ENCODE results near the gene INAFM2. TPM values are rescaled to one million over a fixed set of nuclear protein-coding genes. Genes with fewer than 3 reads are reported as not detected.

INAFM2 gene
- total and polyA plus RNA-seq, 7 experiments from 2014 or later = 2.0 to 21.2 (median 8.4) TPM

DNA sequence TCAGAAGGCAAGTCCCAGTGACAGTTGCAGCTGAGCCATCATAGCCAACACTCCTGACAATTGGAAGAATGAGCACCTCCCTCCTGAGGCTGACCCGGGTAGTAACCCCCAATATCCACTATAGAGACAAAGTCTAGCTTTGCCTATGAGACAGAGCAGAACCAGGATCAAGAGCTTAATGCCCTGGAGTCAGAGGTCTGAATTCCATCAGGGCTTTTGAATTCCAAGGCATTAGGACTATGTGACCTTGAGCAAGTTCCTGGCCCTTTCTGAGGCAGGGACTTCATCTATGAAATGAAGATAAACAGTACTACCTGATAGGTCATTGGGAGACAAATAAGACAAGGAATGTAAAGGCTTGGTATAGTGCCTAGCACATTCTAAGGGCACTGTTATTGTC is 3.1 kb upstream of the INAFM2 start:
- CTCF ChIA-PET = interaction anchor here (0.6 to 19.9 kb wide), 6 partner anchors 9 to 941 kb away, joined by 3 to 366 read pairs (median 7); partner anchors contain the start of genes CCDC9B and PLCB2

DNA sequence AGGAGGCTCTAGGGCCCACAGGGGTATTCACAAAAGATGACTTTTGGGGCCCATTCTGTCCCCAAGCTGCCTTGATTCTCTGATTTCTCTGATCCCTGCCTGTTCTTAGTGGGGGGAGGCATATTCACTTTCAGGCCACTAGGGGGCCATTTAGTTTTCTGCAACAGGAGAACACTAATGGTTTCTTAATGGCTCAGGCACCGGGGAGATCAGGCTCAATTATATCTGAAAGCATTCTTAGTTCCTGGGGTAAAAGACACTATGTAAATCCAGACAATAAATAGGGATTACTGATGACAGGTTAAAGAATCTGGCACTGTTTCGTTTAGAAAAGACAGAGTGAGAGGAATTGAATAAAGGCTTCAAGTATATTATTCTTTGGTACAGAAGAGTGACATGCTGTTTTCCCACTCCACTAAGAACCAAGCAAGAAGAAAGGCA is 2.5 kb upstream of the INAFM2 start:
- Mint-ChIP-seq H3K9me3 (no peaks in the 10 kb centered on the region), H3K36me3 (peaks cover 0 to 7% (median 0%) of the 10 kb centered on the region in 5 donors), H3K27ac (peak overlapping the region in 8 of 9 donors; percentile 31 to 89 (median 42)), H3K4me1 (peaks cover 19 to 38% (median 31%) of the 10 kb centered on the region in 7 donors), H3K4me3 (peak overlapping the region in 6 of 10 donors; percentile 4 to 53 (median 26)), H3K27me3 (peaks cover 0 to 42% (median 0%) of the 10 kb centered on the region in 5 donors)
- Histone ChIP-seq H3K4me3 (ENCODE audit: low read length) (no peak overlapping the region), H3K27ac (ENCODE audit: low read depth, low read length) (no peak overlapping the region), H3K9me3 (ENCODE audit: control insufficient read depth in 2 of 3, low read length in 3 of 3) (no peaks in the 10 kb centered on the region), H3K36me3 (ENCODE audit: control insufficient read depth in 2 of 3, insufficient read depth in 3 of 3, low read length in 3 of 3) (no peaks in the 10 kb centered on the region), H3K27me3 (ENCODE audit: control insufficient read depth in 2 of 2, insufficient read depth in 2 of 2, low read length in 2 of 2) (no peaks in the 10 kb centered on the region), H3K4me1 (ENCODE audit: control insufficient read depth in 2 of 2, insufficient read depth in 2 of 2, low read length in 2 of 2) (peaks cover 15% of the 10 kb centered on the region in 2 donors)
- POLR2A ChIA-PET = interaction anchor here (0.6 to 8.6 kb wide), 5 partner anchors 11 to 262 kb away, joined by 3 to 93 read pairs (median 3); partner anchors contain the start of gene PLCB2
- ATAC-seq (peak; percentile 31), DNase-seq (peak in 8 of 9 donors; percentile 41 to 76 (median 70))
- CTCF ChIA-PET = interaction anchor here (0.7 to 19.9 kb wide), 6 partner anchors 8 to 101 kb away, joined by 3 to 366 read pairs (median 7); partner anchors contain the start of genes CCDC9B and PLCB2
- intact Hi-C loops (cut with micrococcal nuclease) = loop anchor here (1.0 to 5.0 kb wide), 11 partner anchors 14 to 796 kb away; partner anchors contain the start of genes ANKRD63 (in 2 of the 2), FSIP1 (in 2 of the 2), BUB1B (in 1 of the 2) and EIF2AK4 (in 1 of the 2)

More for the DNA sequence above, 3.1 kb upstream of the INAFM2 start:
- Histone ChIP-seq H3K4me3 (ENCODE audit: low read length) (no peak overlapping the region), H3K27ac (ENCODE audit: low read depth, low read length) (no peak overlapping the region), H3K9me3 (ENCODE audit: control insufficient read depth in 2 of 3, low read length in 3 of 3) (no peaks in the 10 kb centered on the region), H3K27me3 (ENCODE audit: control insufficient read depth in 2 of 2, insufficient read depth in 2 of 2, low read length in 2 of 2) (no peaks in the 10 kb centered on the region), H3K4me1 (ENCODE audit: control insufficient read depth in 2 of 2, insufficient read depth in 2 of 2, low read length in 2 of 2) (peaks cover 14 to 15% of the 10 kb centered on the region in 2 donors), H3K36me3 (ENCODE audit: control insufficient read depth in 2 of 3, insufficient read depth in 3 of 3, low read length in 3 of 3) (no peaks in the 10 kb centered on the region)
- H3K27me3 Mint-ChIP-seq = peaks cover 0 to 47% (median 0%) of the 10 kb centered on the region in 5 donors
- POLR2A ChIA-PET = interaction anchor here (0.9 to 8.6 kb wide), 4 partner anchors 11 to 19 kb away, joined by 3 to 93 read pairs (median 3); partner anchors contain the start of gene PLCB2
- intact Hi-C loops (cut with micrococcal nuclease) = loop anchor here (2.0 to 5.0 kb wide), 8 partner anchors 38 to 797 kb away; partner anchors contain the start of genes ANKRD63 (in 2 of the 2), FSIP1 (in 2 of the 2), BUB1B (in 1 of the 2) and EIF2AK4 (in 1 of the 2)
- DNase-seq (no peak), ATAC-seq (no peak)
- H3K9me3 Mint-ChIP-seq = no peaks in the 10 kb centered on the region
- H3K4me3 Mint-ChIP-seq = no peak overlapping the region
- H3K27ac Mint-ChIP-seq = peak overlapping the region in 1 of 9 donors; percentile 55
- H3K4me1 Mint-ChIP-seq = peaks cover 18 to 36% (median 26%) of the 10 kb centered on the region in 7 donors
- H3K36me3 Mint-ChIP-seq = peaks cover 0 to 6% (median 0%) of the 10 kb centered on the region in 5 donors

DNA sequence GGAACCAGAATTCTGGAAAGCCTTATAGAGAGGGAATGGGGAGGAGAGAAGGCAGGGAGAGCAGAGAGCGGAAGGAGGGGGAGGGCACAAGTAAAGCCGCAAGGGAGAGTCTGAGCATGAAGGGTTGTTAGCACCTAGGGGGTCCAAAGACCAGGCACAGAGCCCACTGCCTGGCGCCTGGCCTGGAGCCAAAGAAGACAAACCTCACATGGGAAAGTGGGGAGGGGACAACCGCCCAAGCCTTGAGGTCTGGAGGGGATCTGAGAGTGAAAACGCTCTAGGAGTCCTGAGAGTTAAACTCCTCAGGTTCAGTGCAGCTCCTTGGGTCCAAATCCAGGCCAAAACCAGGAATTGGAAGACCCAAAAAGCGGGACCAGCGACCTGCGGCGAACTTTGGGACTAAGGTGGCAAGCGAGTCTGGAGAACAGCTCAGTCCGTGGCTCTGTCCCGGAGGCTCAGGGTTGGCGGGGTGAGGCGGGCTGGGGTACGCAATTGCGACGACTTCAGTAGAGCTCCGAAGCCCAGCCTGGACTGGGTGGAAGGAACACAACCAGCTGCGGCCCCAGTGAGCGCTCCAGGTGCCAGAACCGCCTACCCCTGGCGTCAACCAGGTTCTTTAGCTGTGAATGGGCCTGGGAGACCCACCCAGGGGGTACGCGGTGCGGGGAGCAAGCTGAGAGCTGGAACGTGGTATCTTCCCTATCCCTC is 807 bp upstream of the INAFM2 start:
- Mint-ChIP-seq H3K9me3 (no peaks in the 10 kb centered on the region), H3K4me1 (peaks cover 19 to 47% (median 37%) of the 10 kb centered on the region in 7 donors), H3K36me3 (peaks cover 0 to 10% (median 0%) of the 10 kb centered on the region in 5 donors), H3K4me3 (peak overlapping the region; percentile 69 to 89 (median 83)), H3K27ac (peak overlapping the region in 6 of 9 donors; percentile 56 to 86 (median 82)), H3K27me3 (peaks cover 0 to 27% (median 0%) of the 10 kb centered on the region in 5 donors)
- H3K27me3 ChIP-seq (ENCODE audit: control insufficient read depth in 2 of 2, insufficient read depth in 2 of 2, low read length in 2 of 2) = no peaks in the 10 kb centered on the region
- ATAC-seq (no peak), DNase-seq (no peak)
- H3K9me3 ChIP-seq (ENCODE audit: control insufficient read depth in 2 of 3, low read length in 3 of 3) = no peaks in the 10 kb centered on the region
- peak overlapping the region; percentile 31 for H3K4me3 ChIP-seq (ENCODE audit: low read length)
- ChIA-PET POLR2A (interaction anchor here (0.6 to 8.6 kb wide), 11 partner anchors 8 to 274 kb away, joined by 3 to 93 read pairs (median 4); partner anchors contain the start of genes IVD and PLCB2), CTCF (interaction anchor here (0.5 to 19.9 kb wide), 11 partner anchors 8 to 243 kb away, joined by 3 to 366 read pairs (median 4); partner anchors contain the start of genes CCDC9B and PLCB2)
- intact Hi-C loops (cut with micrococcal nuclease) = loop anchor here (1.0 to 5.0 kb wide), 12 partner anchors 14 to 795 kb away; partner anchors contain the start of genes ANKRD63 (in 2 of the 2), BUB1B (in 1 of the 2), DISP2 (in 1 of the 2) and EIF2AK4 (in 1 of the 2)
- H3K36me3 ChIP-seq (ENCODE audit: control insufficient read depth in 2 of 3, insufficient read depth in 3 of 3, low read length in 3 of 3) = no peaks in the 10 kb centered on the region
- H3K27ac ChIP-seq (ENCODE audit: low read depth, low read length) = peak overlapping the region; percentile 66
- H3K4me1 ChIP-seq (ENCODE audit: control insufficient read depth in 2 of 2, insufficient read depth in 2 of 2, low read length in 2 of 2) = peaks cover 15% of the 10 kb centered on the region in 2 donors

DNA sequence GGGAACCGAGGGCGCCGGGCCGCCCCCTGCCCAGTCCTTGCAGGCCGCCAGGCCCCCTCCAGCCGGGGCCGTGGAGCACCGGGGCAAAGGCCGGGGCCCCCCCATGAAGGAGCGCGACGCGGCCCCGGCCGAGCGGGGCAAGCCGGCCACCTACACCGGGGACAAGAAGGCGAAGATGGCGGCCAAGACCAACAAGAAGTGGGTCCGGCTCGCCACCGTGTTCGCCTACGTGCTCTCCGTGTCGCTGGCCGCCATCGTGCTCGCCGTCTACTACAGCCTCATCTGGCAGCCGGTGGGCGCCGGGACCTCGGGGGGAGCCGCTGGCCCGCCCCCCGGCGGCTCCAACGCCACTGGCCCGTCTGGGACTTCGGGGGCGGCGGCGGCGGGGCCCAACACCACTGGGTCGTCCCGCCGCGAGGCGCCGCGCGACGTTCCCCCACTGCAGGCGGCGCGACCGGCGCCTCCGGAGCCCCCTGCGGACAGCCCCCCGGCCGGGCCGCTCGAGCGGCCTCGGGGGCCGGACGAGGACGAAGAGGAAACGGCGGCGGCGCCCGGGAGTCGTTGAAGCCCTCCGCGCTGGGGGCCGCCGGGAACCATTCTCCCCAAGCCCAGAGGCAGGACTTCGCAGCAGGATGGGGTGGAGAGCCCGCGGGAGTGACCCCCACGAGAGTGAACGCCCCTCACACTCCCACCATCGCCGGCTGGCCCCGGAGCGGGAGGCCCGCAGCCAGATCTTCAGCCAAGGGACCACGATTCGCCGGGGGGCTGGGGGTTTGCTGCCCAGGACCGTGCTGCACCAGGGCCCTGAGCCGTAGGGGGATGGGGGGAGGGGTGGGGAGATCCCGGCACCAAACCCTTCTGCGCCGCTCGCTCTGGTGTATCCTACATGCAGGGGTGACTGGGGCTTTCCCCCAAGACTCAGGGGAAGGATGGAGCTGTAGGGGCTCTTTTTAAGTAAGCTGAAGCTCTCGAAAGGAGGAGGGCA is 753 bp downstream of the INAFM2 start:
- intact Hi-C loops (cut with micrococcal nuclease) = loop anchor here (1.0 to 5.0 kb wide), 13 partner anchors 16 to 793 kb away; partner anchors contain the start of genes ANKRD63 (in 2 of the 2), DISP2 (in 2 of the 2), BUB1B (in 1 of the 2) and EIF2AK4 (in 1 of the 2)
- H3K9me3 Mint-ChIP-seq = no peaks in the 10 kb centered on the region
- peak overlapping the region; percentile 69 to 88 (median 84) for H3K4me3 Mint-ChIP-seq
- peak overlapping the region in 7 of 9 donors; percentile 28 to 78 (median 52) for H3K27ac Mint-ChIP-seq
- peaks cover 19 to 56% (median 46%) of the 10 kb centered on the region in 7 donors for H3K4me1 Mint-ChIP-seq
- H3K36me3 Mint-ChIP-seq = peaks cover 0 to 11% (median 0%) of the 10 kb centered on the region in 5 donors
- no peaks in the 10 kb centered on the region for H3K36me3 ChIP-seq (ENCODE audit: control insufficient read depth in 2 of 3, insufficient read depth in 3 of 3, low read length in 3 of 3)
- H3K4me1 ChIP-seq (ENCODE audit: control insufficient read depth in 2 of 2, insufficient read depth in 2 of 2, low read length in 2 of 2) = peaks cover 15% of the 10 kb centered on the region in 2 donors
- ChIA-PET POLR2A (interaction anchor here (0.8 to 4.9 kb wide), 6 partner anchors 7 to 58 kb away, joined by 3 to 35 read pairs (median 8); partner anchors contain the start of genes KNSTRN and PLCB2), CTCF (interaction anchor here (1.1 to 19.9 kb wide), 8 partner anchors 13 to 98 kb away, joined by 3 to 366 read pairs (median 6); partner anchors contain the start of gene CCDC9B)
- H3K27me3 ChIP-seq (ENCODE audit: control insufficient read depth in 2 of 2, insufficient read depth in 2 of 2, low read length in 2 of 2) = no peaks in the 10 kb centered on the region
- no peak for ATAC-seq
- no peaks in the 10 kb centered on the region for H3K9me3 ChIP-seq (ENCODE audit: control insufficient read depth in 2 of 3, low read length in 3 of 3)
- peaks cover 0 to 19% (median 0%) of the 10 kb centered on the region in 5 donors for H3K27me3 Mint-ChIP-seq
- peak overlapping the region; percentile 34 for H3K4me3 ChIP-seq (ENCODE audit: low read length)
- H3K27ac ChIP-seq (ENCODE audit: low read depth, low read length) = no peak overlapping the region
- DNase-seq = peak in 4 of 9 donors; percentile 16 to 67 (median 24)

DNA sequence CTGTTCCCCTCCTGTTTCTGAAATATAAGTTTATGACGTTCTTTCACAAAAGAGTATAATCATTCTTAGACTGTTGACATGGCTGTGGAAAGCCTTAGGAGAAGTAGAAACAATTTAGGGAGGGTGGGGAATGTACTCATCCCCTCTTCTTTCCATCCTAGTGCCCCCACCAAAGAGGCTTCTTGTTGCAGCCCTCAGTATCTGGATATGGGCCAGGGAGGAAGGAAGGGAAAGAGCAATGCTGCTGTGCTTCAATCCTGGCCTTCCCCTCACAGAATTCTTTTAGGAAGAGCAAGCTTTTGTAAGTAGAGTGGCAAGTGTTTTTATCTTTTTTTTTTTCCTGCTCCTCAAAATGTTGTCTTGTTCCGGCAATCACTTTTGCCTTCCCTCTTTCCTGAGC is 1.7 kb downstream of the INAFM2 start:
- DNase-seq = no peak
- peaks cover 0 to 10% (median 0%) of the 10 kb centered on the region in 5 donors for H3K27me3 Mint-ChIP-seq
- H3K4me1 Mint-ChIP-seq = peaks cover 17 to 56% (median 47%) of the 10 kb centered on the region in 7 donors
- H3K9me3 Mint-ChIP-seq = no peaks in the 10 kb centered on the region
- no peak overlapping the region for H3K4me3 ChIP-seq (ENCODE audit: low read length)
- peaks cover 0 to 11% (median 0%) of the 10 kb centered on the region in 5 donors for H3K36me3 Mint-ChIP-seq
- H3K9me3 ChIP-seq (ENCODE audit: control insufficient read depth in 2 of 3, low read length in 3 of 3) = no peaks in the 10 kb centered on the region
- ATAC-seq = no peak
- H3K4me1 ChIP-seq (ENCODE audit: control insufficient read depth in 2 of 2, insufficient read depth in 2 of 2, low read length in 2 of 2) = peaks cover 15% of the 10 kb centered on the region in 2 donors
- no peaks in the 10 kb centered on the region for H3K36me3 ChIP-seq (ENCODE audit: control insufficient read depth in 2 of 3, insufficient read depth in 3 of 3, low read length in 3 of 3)
- peak overlapping the region in 4 of 9 donors; percentile 28 to 78 (median 54) for H3K27ac Mint-ChIP-seq
- ChIA-PET POLR2A (interaction anchor here (0.7 to 4.9 kb wide), 7 partner anchors 9 to 131 kb away, joined by 3 to 35 read pairs (median 6); partner anchors contain the start of genes KNSTRN and PLCB2), CTCF (interaction anchor here (0.7 to 5.0 kb wide), 9 partner anchors 9 to 488 kb away, joined by 3 to 38 read pairs (median 4); no protein-coding TSS in a partner anchor)
- intact Hi-C loops (cut with micrococcal nuclease) = loop anchor here in 1 of 2 donors (2.0 kb wide), 1 partner anchor 34 kb away; the partner anchor contains the start of gene DISP2
- H3K27ac ChIP-seq (ENCODE audit: low read depth, low read length) = no peak overlapping the region
- H3K27me3 ChIP-seq (ENCODE audit: control insufficient read depth in 2 of 2, insufficient read depth in 2 of 2, low read length in 2 of 2) = no peaks in the 10 kb centered on the region
- H3K4me3 Mint-ChIP-seq = peak overlapping the region; percentile 69 to 88 (median 84)

Measured in naive thymus-derived CD4-positive, alpha-beta T cell (primary cell).